Measurements from ENCODE around the gene EDEM1.

- no peak for TF ChIP-seq EZH2 (IDR thresholded peaks at IDR 0.05; ENCODE audit: insufficient read depth, poor library complexity, severe bottlenecking)
- TF ChIP-seq EZH2phosphoT487 (IDR thresholded peaks at IDR 0.05; ENCODE audit: insufficient read depth, low read depth): no peak
These were observed 40.3 kb downstream of the EDEM1 start for GRCh38 chr3:5227812-5228211.
